ENCODE data around the gene CDH4.

The CDH4 gene

DNA sequence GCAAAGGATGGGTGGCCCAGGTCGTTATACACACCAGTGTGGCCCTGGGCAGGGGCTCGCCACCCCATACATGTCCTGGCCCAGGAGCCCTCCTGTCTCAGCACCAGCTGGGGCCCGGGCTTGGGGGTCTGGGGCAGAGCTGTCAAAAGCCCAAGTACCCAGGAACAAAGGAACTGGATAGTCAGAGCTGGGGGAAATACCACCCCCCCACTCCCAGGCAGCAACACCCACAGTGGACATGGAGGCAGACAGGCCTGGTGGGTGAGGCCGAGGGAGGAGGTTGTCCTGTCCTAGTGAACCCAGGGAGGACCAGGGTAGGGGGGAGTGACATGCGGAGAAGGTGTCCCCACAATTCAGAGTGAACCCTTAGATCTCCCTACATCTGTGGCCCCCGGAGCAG lies 406.5 kb downstream of the CDH4 start:
- Histone ChIP-seq H3K4me3 (ENCODE audit: low read depth in 1 of 2, low read length in 2 of 2) (no peak overlapping the region), H3K9ac (ENCODE audit: low read depth in 1 of 2, low read length in 2 of 2) (no peak overlapping the region), H3K27ac (ENCODE audit: low read depth, low read length) (no peak overlapping the region), H3K4me1 (ENCODE audit: control insufficient read depth in 1 of 2, insufficient read depth in 2 of 2, low read length in 2 of 2) (no peaks in the 10 kb centered on the region), H3K27me3 (ENCODE audit: control insufficient read depth in 1 of 2, insufficient read depth in 2 of 2, low read length in 2 of 2) (no peaks in the 10 kb centered on the region), H3K9me3 (ENCODE audit: control insufficient read depth in 1 of 2, low read length in 2 of 2) (no peaks in the 10 kb centered on the region), H3K36me3 (ENCODE audit: control insufficient read depth in 1 of 2, insufficient read depth in 2 of 2, low read length in 2 of 2) (no peaks in the 10 kb centered on the region)

DNA sequence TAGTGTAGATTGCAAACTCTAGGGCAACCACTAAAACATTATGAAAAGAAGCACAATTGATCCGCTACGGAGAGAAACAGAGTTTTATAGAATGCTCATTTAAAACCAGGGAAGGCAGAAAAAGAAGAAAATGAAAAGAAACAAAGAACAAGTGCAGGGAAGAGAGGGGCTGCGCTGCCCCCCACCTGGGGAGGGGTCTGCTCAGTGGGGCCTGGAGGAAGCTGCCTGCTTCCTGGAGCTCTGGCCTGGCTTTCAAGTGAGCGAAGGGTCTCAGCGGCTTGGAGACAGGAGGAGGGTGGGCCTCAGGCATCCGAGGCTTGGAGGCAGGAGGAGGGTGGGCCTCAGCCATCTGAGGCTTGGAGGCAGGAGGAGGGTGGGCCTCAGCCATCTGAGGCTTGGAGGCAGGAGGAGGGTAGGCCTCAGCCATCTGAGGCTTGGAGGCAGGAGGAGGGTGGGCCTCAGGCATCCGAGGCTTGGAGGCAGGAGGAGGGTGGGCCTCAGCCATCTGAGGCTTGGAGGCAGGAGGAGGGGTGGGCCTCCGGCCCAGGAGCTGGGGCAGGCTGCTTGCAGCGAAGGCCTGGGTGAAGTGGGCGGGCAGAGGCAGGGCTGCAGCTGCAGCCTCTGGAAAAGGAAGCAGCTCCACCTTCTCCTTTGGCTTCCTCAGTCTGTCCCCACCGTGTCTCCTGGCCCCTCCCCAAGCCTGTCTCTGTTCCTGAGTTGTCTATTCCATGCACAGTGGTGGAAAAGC lies 407.4 kb downstream of the CDH4 start:
- Histone ChIP-seq H3K36me3 (ENCODE audit: control insufficient read depth in 1 of 2, insufficient read depth in 2 of 2, low read length in 2 of 2) (no peaks in the 10 kb centered on the region), H3K9ac (ENCODE audit: low read depth in 1 of 2, low read length in 2 of 2) (no peak overlapping the region), H3K4me3 (ENCODE audit: low read depth in 1 of 2, low read length in 2 of 2) (no peak overlapping the region), H3K27me3 (ENCODE audit: control insufficient read depth in 1 of 2, insufficient read depth in 2 of 2, low read length in 2 of 2) (no peaks in the 10 kb centered on the region), H3K27ac (ENCODE audit: low read depth, low read length) (no peak overlapping the region), H3K4me1 (ENCODE audit: control insufficient read depth in 1 of 2, insufficient read depth in 2 of 2, low read length in 2 of 2) (no peaks in the 10 kb centered on the region), H3K9me3 (ENCODE audit: control insufficient read depth in 1 of 2, low read length in 2 of 2) (no peaks in the 10 kb centered on the region)

GRCh38 chr20:61659994-61660346 lies 407.9 kb downstream of the CDH4 start:
- H3K9me3 ChIP-seq (ENCODE audit: control insufficient read depth in 1 of 2, low read length in 2 of 2) = no peaks in the 10 kb centered on the region
- no peaks in the 10 kb centered on the region for H3K27me3 ChIP-seq (ENCODE audit: control insufficient read depth in 1 of 2, insufficient read depth in 2 of 2, low read length in 2 of 2)

DNA sequence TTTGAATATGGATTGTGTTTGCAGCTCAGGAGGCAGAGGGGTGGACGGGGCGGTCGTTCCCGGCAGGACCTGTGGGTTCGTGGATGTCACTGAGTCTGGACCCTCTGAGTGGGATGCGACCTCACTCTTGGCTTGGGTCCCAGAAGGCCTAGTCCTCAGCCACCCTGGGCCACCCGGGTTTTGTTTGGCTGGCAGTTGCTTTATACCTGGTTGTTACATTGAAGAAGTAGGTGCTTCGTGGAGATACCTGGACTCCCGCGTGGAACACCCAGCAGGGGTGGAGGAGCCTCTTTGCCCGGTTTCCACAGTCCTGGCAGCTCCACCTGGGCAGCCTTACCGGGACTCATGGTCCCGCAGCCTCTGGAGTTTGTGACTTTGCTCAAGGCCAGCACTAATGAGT lies 408.5 kb downstream of the CDH4 start:
- H3K9me3 ChIP-seq (ENCODE audit: control insufficient read depth in 1 of 2, low read length in 2 of 2) = no peaks in the 10 kb centered on the region
- no peaks in the 10 kb centered on the region for H3K27me3 ChIP-seq (ENCODE audit: control insufficient read depth in 1 of 2, insufficient read depth in 2 of 2, low read length in 2 of 2)
- H3K4me3 ChIP-seq (ENCODE audit: low read depth in 1 of 2, low read length in 2 of 2) = no peak overlapping the region
- H3K9ac ChIP-seq (ENCODE audit: low read depth in 1 of 2, low read length in 2 of 2) = no peak overlapping the region
- no peaks in the 10 kb centered on the region for H3K36me3 ChIP-seq (ENCODE audit: control insufficient read depth in 1 of 2, insufficient read depth in 2 of 2, low read length in 2 of 2)
- H3K27ac ChIP-seq (ENCODE audit: low read depth, low read length) = no peak overlapping the region
- no peaks in the 10 kb centered on the region for H3K4me1 ChIP-seq (ENCODE audit: control insufficient read depth in 1 of 2, insufficient read depth in 2 of 2, low read length in 2 of 2)

More at GRCh38 chr20:61659994-61660346, 407.9 kb downstream of the CDH4 start:
- Histone ChIP-seq H3K4me3 (ENCODE audit: low read depth in 1 of 2, low read length in 2 of 2) (no peak overlapping the region), H3K36me3 (ENCODE audit: control insufficient read depth in 1 of 2, insufficient read depth in 2 of 2, low read length in 2 of 2) (no peaks in the 10 kb centered on the region), H3K27ac (ENCODE audit: low read depth, low read length) (no peak overlapping the region), H3K9ac (ENCODE audit: low read depth in 1 of 2, low read length in 2 of 2) (no peak overlapping the region), H3K4me1 (ENCODE audit: control insufficient read depth in 1 of 2, insufficient read depth in 2 of 2, low read length in 2 of 2) (no peaks in the 10 kb centered on the region)

GRCh38 chr20:61661025-61661424 lies 409.0 kb downstream of the CDH4 start:
- H3K9ac ChIP-seq (ENCODE audit: low read depth in 1 of 2, low read length in 2 of 2) = no peak overlapping the region

DNA sequence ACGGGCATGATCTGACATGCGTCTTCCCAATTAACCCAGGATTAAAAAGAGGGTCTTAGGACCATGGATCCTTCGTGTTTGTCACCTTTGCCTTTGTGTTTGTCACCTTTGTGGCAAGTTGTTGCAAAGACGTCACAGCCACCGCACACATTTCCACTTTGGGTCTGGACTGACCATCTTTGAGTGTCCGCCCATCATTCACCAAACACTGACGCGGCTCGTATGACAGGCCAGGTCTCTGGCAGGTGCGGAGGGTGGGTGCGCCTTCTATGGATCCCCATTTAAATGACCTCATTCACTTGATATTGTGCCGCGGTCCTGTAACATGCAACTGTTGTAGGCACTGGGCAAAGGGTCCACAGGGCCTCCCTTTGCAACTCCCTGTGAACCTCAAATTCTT lies 409.5 kb downstream of the CDH4 start:
- Histone ChIP-seq H3K27ac (ENCODE audit: low read depth, low read length) (no peak overlapping the region), H3K4me1 (ENCODE audit: control insufficient read depth in 1 of 2, insufficient read depth in 2 of 2, low read length in 2 of 2) (no peaks in the 10 kb centered on the region), H3K36me3 (ENCODE audit: control insufficient read depth in 1 of 2, insufficient read depth in 2 of 2, low read length in 2 of 2) (no peaks in the 10 kb centered on the region), H3K4me3 (ENCODE audit: low read depth in 1 of 2, low read length in 2 of 2) (no peak overlapping the region), H3K9me3 (ENCODE audit: control insufficient read depth in 1 of 2, low read length in 2 of 2) (no peaks in the 10 kb centered on the region), H3K27me3 (ENCODE audit: control insufficient read depth in 1 of 2, insufficient read depth in 2 of 2, low read length in 2 of 2) (no peaks in the 10 kb centered on the region), H3K9ac (ENCODE audit: low read depth in 1 of 2, low read length in 2 of 2) (no peak overlapping the region)

More at GRCh38 chr20:61661025-61661424, 409.0 kb downstream of the CDH4 start:
- H3K36me3 ChIP-seq (ENCODE audit: control insufficient read depth in 1 of 2, insufficient read depth in 2 of 2, low read length in 2 of 2) = no peaks in the 10 kb centered on the region
- H3K27me3 ChIP-seq (ENCODE audit: control insufficient read depth in 1 of 2, insufficient read depth in 2 of 2, low read length in 2 of 2) = no peaks in the 10 kb centered on the region
- H3K27ac ChIP-seq (ENCODE audit: low read depth, low read length) = no peak overlapping the region
- no peaks in the 10 kb centered on the region for H3K9me3 ChIP-seq (ENCODE audit: control insufficient read depth in 1 of 2, low read length in 2 of 2)
- H3K4me1 ChIP-seq (ENCODE audit: control insufficient read depth in 1 of 2, insufficient read depth in 2 of 2, low read length in 2 of 2) = no peaks in the 10 kb centered on the region
- no peak overlapping the region for H3K4me3 ChIP-seq (ENCODE audit: low read depth in 1 of 2, low read length in 2 of 2)

DNA sequence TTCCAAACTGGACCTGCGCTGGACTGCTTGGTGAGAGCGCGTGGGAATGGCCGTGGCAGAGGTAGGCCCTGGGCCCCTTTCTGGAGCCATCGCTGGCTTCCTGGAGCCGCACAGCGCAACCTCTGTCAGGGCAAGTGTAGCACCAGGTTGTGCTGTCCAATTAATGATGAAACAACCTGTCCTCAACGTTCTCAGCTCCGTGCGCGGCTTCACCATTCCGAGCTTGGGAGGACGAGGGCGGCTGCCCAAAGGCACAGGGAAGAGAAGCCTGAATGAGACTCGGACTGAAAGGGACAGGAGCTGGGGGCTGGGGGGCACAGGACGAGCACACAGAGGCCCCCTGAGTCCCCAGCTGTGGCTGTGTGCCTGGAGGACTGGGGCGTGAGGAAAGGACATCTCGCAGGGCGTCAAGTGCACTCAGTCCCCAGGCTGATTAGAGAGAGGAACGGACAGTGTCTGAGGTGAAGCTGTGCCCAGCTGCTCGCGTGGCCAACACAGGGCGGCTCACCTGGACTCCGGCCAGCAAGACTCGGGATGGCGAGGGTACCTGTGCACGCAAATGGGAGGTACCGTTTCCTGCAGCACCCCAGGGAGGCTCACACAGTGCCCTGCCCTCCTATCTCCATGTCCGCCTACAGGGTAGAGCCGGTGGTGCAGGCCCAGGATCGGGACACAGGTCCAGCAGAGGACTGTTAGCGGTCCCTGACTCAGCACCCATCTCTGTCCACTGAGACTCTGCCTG lies 410.3 kb downstream of the CDH4 start:
- no peak overlapping the region for H3K4me3 ChIP-seq (ENCODE audit: low read depth in 1 of 2, low read length in 2 of 2)
- no peaks in the 10 kb centered on the region for H3K27me3 ChIP-seq (ENCODE audit: control insufficient read depth in 1 of 2, insufficient read depth in 2 of 2, low read length in 2 of 2)
- no peaks in the 10 kb centered on the region for H3K4me1 ChIP-seq (ENCODE audit: control insufficient read depth in 1 of 2, insufficient read depth in 2 of 2, low read length in 2 of 2)
- no peak overlapping the region for H3K9ac ChIP-seq (ENCODE audit: low read depth in 1 of 2, low read length in 2 of 2)
- no peaks in the 10 kb centered on the region for H3K36me3 ChIP-seq (ENCODE audit: control insufficient read depth in 1 of 2, insufficient read depth in 2 of 2, low read length in 2 of 2)
- H3K27ac ChIP-seq (ENCODE audit: low read depth, low read length) = no peak overlapping the region
- no peaks in the 10 kb centered on the region for H3K9me3 ChIP-seq (ENCODE audit: control insufficient read depth in 1 of 2, low read length in 2 of 2)

GRCh38 chr20:61662968-61663331 lies 410.9 kb downstream of the CDH4 start:
- no peaks in the 10 kb centered on the region for H3K9me3 ChIP-seq (ENCODE audit: control insufficient read depth in 1 of 2, low read length in 2 of 2)
- no peaks in the 10 kb centered on the region for H3K36me3 ChIP-seq (ENCODE audit: control insufficient read depth in 1 of 2, insufficient read depth in 2 of 2, low read length in 2 of 2)
- no peaks in the 10 kb centered on the region for H3K27me3 ChIP-seq (ENCODE audit: control insufficient read depth in 1 of 2, insufficient read depth in 2 of 2, low read length in 2 of 2)
- H3K9ac ChIP-seq (ENCODE audit: low read depth in 1 of 2, low read length in 2 of 2) = no peak overlapping the region
- no peak overlapping the region for H3K27ac ChIP-seq (ENCODE audit: low read depth, low read length)
- no peak overlapping the region for H3K4me3 ChIP-seq (ENCODE audit: low read depth in 1 of 2, low read length in 2 of 2)
- H3K4me1 ChIP-seq (ENCODE audit: control insufficient read depth in 1 of 2, insufficient read depth in 2 of 2, low read length in 2 of 2) = no peaks in the 10 kb centered on the region

DNA sequence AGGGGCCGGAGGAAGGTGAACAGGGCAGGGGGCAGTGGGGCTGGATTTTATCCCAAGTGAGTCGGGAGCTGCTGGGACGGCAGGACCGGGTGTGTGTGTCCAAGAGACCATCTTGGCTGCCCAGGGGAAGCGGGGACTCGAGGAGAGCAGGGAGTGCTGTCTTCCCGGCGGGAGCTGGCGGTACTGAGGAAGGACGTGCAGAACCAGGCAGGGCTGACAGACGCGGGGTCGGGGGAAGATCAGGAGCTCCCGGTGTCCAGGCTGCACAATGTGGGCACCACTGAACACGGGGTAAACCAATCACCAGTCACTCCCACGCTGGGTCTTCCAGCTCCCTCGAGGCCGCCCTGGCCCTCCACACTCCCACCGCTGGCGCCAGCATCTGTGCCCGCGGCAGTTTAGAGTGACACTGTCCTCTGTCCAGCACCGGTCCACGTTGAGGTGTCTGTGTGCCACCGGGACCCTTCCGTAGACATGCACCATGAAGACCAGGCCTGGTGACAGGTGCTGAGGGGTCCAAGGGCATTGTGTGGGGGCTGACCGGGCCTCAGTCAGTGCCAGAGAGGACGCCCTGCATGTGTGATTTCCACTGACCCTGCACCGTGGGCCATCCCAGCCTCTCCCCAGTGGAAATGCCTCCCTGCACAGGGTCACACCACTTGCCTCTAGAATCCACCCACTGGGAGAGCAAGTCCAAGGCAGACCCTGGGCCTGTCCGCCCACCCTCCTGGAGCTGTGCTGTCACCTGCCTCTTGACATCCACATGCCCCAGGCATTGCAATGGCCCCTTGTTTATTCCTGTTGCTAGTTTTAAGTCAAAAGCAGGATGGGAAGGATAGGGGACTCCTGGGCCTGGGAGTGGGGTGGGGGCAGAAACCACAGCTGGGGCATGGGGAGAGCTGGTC lies 411.7 kb downstream of the CDH4 start:
- Histone ChIP-seq H3K4me1 (ENCODE audit: control insufficient read depth in 1 of 2, insufficient read depth in 2 of 2, low read length in 2 of 2) (no peaks in the 10 kb centered on the region), H3K9me3 (ENCODE audit: control insufficient read depth in 1 of 2, low read length in 2 of 2) (no peaks in the 10 kb centered on the region), H3K9ac (ENCODE audit: low read depth in 1 of 2, low read length in 2 of 2) (no peak overlapping the region), H3K27me3 (ENCODE audit: control insufficient read depth in 1 of 2, insufficient read depth in 2 of 2, low read length in 2 of 2) (no peaks in the 10 kb centered on the region), H3K36me3 (ENCODE audit: control insufficient read depth in 1 of 2, insufficient read depth in 2 of 2, low read length in 2 of 2) (no peaks in the 10 kb centered on the region), H3K27ac (ENCODE audit: low read depth, low read length) (no peak overlapping the region), H3K4me3 (ENCODE audit: low read depth in 1 of 2, low read length in 2 of 2) (no peak overlapping the region)
